K562 (cell line): Measurements from ENCODE around the gene HRAS. TPM values are rescaled to one million over a fixed set of nuclear protein-coding genes. Genes with fewer than 3 reads are reported as not detected.

Source experiments
- ATAC-seq: fragments of 200-7000 bp; cut with Tn5 transposase; 3 replicates; pipeline ENCODE4 v1.9.1; 2020; ENCODE audit warnings: moderate library complexity
- BruUV-seq: library from RNA; stranded (reverse); fragments of 400-500 nt; replicated peaks from 2 replicates; lab custom pipeline; 2021; lab: Mats Ljungman, UMichigan
- CTCF ChIA-PET: fragments of 300-600 bp; formaldehyde crosslinking; extraction: SDS; loops from one replicate; lab custom pipeline; 2021; ENCODE audit warnings: low intra/inter-chr PET ratio; lab: Yijun Ruan, JAX
- POLR2A ChIA-PET: fragments of 300-600, 350-650 bp; sonication (Branson Sonifier 250); formaldehyde crosslinking; extraction: SDS; loops from one replicate; lab custom pipeline; 2021; ENCODE audit warnings: antibody characterized with exemption, inconsistent platforms; lab: Yijun Ruan, JAX
- DNase-seq, 4 experiments: peaks; one replicate each; pipeline versions ENCODE4 v3.0.0 to v3.0.0-alpha.2; 2011 to 2018; ENCODE audit warnings: low spot score in 3 of 4, mixed read lengths in 3 of 4; ENCODE audit errors: extremely low read depth in 1 of 4
- FAIRE-seq: peaks from 2 replicates; lab custom pipeline; 2011; peaks lifted over from hg19 to GRCh38; lab: Jason Lieb, UNC
- H2AFZ ChIP-seq: 2 replicates; pipeline ENCODE4 v1.6.0; 2011; ENCODE audit warnings: low read depth, low read length, control low read depth, inconsistent platforms
- H3K27ac ChIP-seq: fragments of 200-600 bp; 3 replicates; pipeline ENCODE4 v1.8.0; 2011; ENCODE audit warnings: low read depth, mild to moderate bottlenecking, control low read depth, inconsistent platforms, low read length, moderate library complexity, mixed read lengths; ENCODE audit errors: extremely low read depth
- H3K27me3 ChIP-seq, 2 experiments: fragments of 300-600 bp in 1 of 2; 2 replicates in 1 of 2; 3 replicates in 1 of 2; pipeline versions ENCODE4 v1.6.0 to v1.8.0; 2011; ENCODE audit warnings: inconsistent platforms in 2 of 2, low read length in 2 of 2, mild to moderate bottlenecking in 1 of 2, mixed read lengths in 1 of 2, moderate library complexity in 1 of 2; ENCODE audit not compliant: control insufficient read depth in 2 of 2, insufficient read depth in 2 of 2
- H3K36me3 ChIP-seq: fragments of 300-600 bp; 3 replicates; pipeline ENCODE4 v1.8.0; 2011; ENCODE audit warnings: mild to moderate bottlenecking, low read length, inconsistent platforms; ENCODE audit not compliant: control insufficient read depth, insufficient read depth
- H3K4me1 ChIP-seq, 2 experiments: fragments of 200-600 bp in 1 of 2; replicated peaks in 1 of 2; 2 replicates in 1 of 2; 3 replicates in 1 of 2; pipeline versions ENCODE4 v1.5.1 to v1.8.0; 2011; ENCODE audit warnings: inconsistent platforms in 2 of 2, low read length in 2 of 2, mild to moderate bottlenecking in 1 of 2, mixed read lengths in 1 of 2, moderate library complexity in 1 of 2; ENCODE audit not compliant: control insufficient read depth in 2 of 2, insufficient read depth in 2 of 2
- H3K4me2 ChIP-seq: 2 replicates; pipeline ENCODE4 v1.6.1; 2011; ENCODE audit warnings: low read length, control low read depth, inconsistent platforms, mixed read lengths; ENCODE audit not compliant: insufficient read depth
- H3K4me3 ChIP-seq: fragments of 200-600 bp; sonication (generic), shearing (Covaris generic); 2 replicates; pipeline ENCODE4 v1.5.1; 2016; ENCODE audit warnings: control low read depth, inconsistent platforms
- H3K79me2 ChIP-seq: fragments of 200-600 bp; 3 replicates; pipeline ENCODE4 v1.8.0; 2011; ENCODE audit warnings: low read length, inconsistent platforms; ENCODE audit not compliant: control insufficient read depth, insufficient read depth
- H3K9ac ChIP-seq, 2 experiments: 2 replicates each; pipeline versions ENCODE4 v1.6.0 to v1.6.1; 2011; ENCODE audit warnings: low read depth in 2 of 2, low read length in 2 of 2, control low read depth in 1 of 2, inconsistent platforms in 1 of 2, mild to moderate bottlenecking in 1 of 2, mixed read lengths in 1 of 2; ENCODE audit not compliant: insufficient read depth in 1 of 2
- H3K9me1 ChIP-seq: one replicate; pipeline ENCODE4 v1.6.0; 2011; ENCODE audit warnings: inconsistent platforms, mild to moderate bottlenecking, low read length, moderate library complexity; ENCODE audit not compliant: control insufficient read depth, insufficient read depth
- H3K9me3 ChIP-seq: replicated peaks from 2 replicates; pipeline ENCODE4 v1.5.1; 2011; ENCODE audit warnings: low read depth, low read length, inconsistent platforms; ENCODE audit not compliant: control insufficient read depth, insufficient read depth
- H4K20me1 ChIP-seq: replicated peaks from 2 replicates; pipeline ENCODE4 v1.6.1; 2011; ENCODE audit warnings: low read length, inconsistent platforms, mixed read lengths; ENCODE audit not compliant: control insufficient read depth, insufficient read depth
- BRCA1 ChIP-seq, 2 experiments: fragments of 450-650 bp in 1 of 2; sonication (generic) in 1 of 2; formaldehyde crosslinking in 1 of 2; IDR thresholded peaks; 2 replicates each; pipeline versions ENCODE4 v1.5.0 to v1.6.1; 2017 to 2020; ENCODE audit warnings: mild to moderate bottlenecking in 1 of 2, missing genetic modification reagents in 1 of 2
- CHD4 ChIP-seq: fragments of 200-600 bp; sonication (generic); IDR thresholded peaks from 3 replicates; pipeline ENCODE4 v1.6.1; 2012; ENCODE audit warnings: low read depth, mild to moderate bottlenecking, mixed read lengths, low read length, inconsistent platforms; ENCODE audit not compliant: insufficient read depth, insufficient replicate concordance, poor library complexity, severe bottlenecking
- GABPB1 ChIP-seq: sonication (generic); formaldehyde crosslinking; IDR thresholded peaks from 2 replicates; pipeline ENCODE4 v1.8.0; 2022; ENCODE audit warnings: mild to moderate bottlenecking, missing genetic modification reagents
- GATAD2B ChIP-seq: fragments of 450-650 bp; IDR thresholded peaks from 2 replicates; pipeline ENCODE4 v1.6.1; 2017; ENCODE audit warnings: mild to moderate bottlenecking, borderline replicate concordance
- MITF ChIP-seq: IDR thresholded peaks from 2 replicates; pipeline ENCODE4 v1.6.1; 2014; ENCODE audit warnings: antibody characterized with exemption
- NR2C2 ChIP-seq, 2 experiments: fragments of 200-800 bp in 1 of 2; sonication (Bioruptor generic) in 1 of 2; sonication (generic) in 1 of 2; formaldehyde crosslinking in 1 of 2; IDR thresholded peaks; 2 replicates each; pipeline versions ENCODE4 v1.6.1 to v1.8.0; 2016 to 2022; ENCODE audit warnings: mild to moderate bottlenecking in 1 of 2, missing compliant biosample characterization in 1 of 2, missing genetic modification characterization in 1 of 2, missing genetic modification reagents in 1 of 2
- RBBP5 ChIP-seq: fragments of 200-600 bp; sonication (generic); IDR thresholded peaks from 2 replicates; pipeline ENCODE4 v1.6.1; 2012; ENCODE audit warnings: borderline replicate concordance, mild to moderate bottlenecking, low read length, control low read depth, inconsistent platforms; ENCODE audit not compliant: insufficient read depth, poor library complexity, severe bottlenecking
- RBFOX2 ChIP-seq: fragments of 200-400 bp; formaldehyde crosslinking; IDR thresholded peaks from 2 replicates; pipeline ENCODE4 v1.6.1; 2017; ENCODE audit warnings: low read depth, mild to moderate bottlenecking, low read length, moderate library complexity
- SIN3A ChIP-seq, 2 experiments: fragments of 150-350 bp in 1 of 2; IDR thresholded peaks; 2 replicates each; pipeline ENCODE4 v1.6.1; 2011 to 2016; ENCODE audit warnings: borderline replicate concordance in 2 of 2, low read depth in 2 of 2, low read length in 2 of 2, mild to moderate bottlenecking in 2 of 2, moderate library complexity in 2 of 2; ENCODE audit not compliant: control insufficient read depth in 1 of 2
- SNRNP70 ChIP-seq: fragments of 200-400 bp; formaldehyde crosslinking; optimal IDR thresholded peaks from 2 replicates; pipeline ENCODE3; 2017; ENCODE audit warnings: low read depth, low read length
- SP1 ChIP-seq: sonication (generic); formaldehyde crosslinking; IDR thresholded peaks from 2 replicates; pipeline ENCODE4 v1.8.1; 2022; ENCODE audit warnings: mild to moderate bottlenecking, missing genetic modification reagents
- TFAP4 ChIP-seq: sonication (generic); formaldehyde crosslinking; IDR thresholded peaks from 2 replicates; pipeline ENCODE4 v1.8.0; 2022; ENCODE audit warnings: missing genetic modification reagents, mild to moderate bottlenecking, moderate library complexity, borderline replicate concordance
- TSC22D4 ChIP-seq: fragments of 450-650 bp; IDR thresholded peaks from 2 replicates; pipeline ENCODE4 v1.6.1; 2016; ENCODE audit warnings: missing genetic modification characterization, missing biosample characterization, control low read depth
- ZBTB1 ChIP-seq: sonication (generic); formaldehyde crosslinking; IDR thresholded peaks from 2 replicates; pipeline ENCODE4 v1.8.1; 2023; ENCODE audit warnings: missing genetic modification reagents, low read depth, mild to moderate bottlenecking, borderline replicate concordance
- ZFX ChIP-seq: sonication (generic); formaldehyde crosslinking; IDR thresholded peaks from 2 replicates; pipeline ENCODE4 v1.8.0; 2022; ENCODE audit warnings: mild to moderate bottlenecking, missing genetic modification reagents, moderate library complexity
- ZNF263 ChIP-seq: sonication (generic); formaldehyde crosslinking; IDR thresholded peaks from 2 replicates; pipeline ENCODE4 v1.8.0; 2022; ENCODE audit warnings: mild to moderate bottlenecking, missing genetic modification reagents, borderline replicate concordance
- ZNF551 ChIP-seq: fragments of 250-450 bp; sonication (Bioruptor Pico); IDR thresholded peaks from 2 replicates; pipeline ENCODE4 v1.5.0; 2021; ENCODE audit warnings: mild to moderate bottlenecking, moderate library complexity
- WGBS: fragments of 100-300 bp; shearing (Covaris generic); methylation state at CpG from one replicate; pipeline ENCODE4 v1.1.6; 2016; ENCODE audit warnings: low coverage, mixed read lengths; ENCODE audit not compliant: insufficient coverage; ENCODE audit errors: missing lambda C conversion rate; 5-methylcytosine and 5-hydroxymethylcytosine counted together
- in situ Hi-C: fragments of 300-500 bp; cut with MboI; formaldehyde crosslinking; loops from 4 replicates; pipeline ENCODE4 v1.15.0; 2018; ENCODE audit warnings: inconsistent platforms, mixed read lengths
- intact Hi-C: fragments of 100-400 bp; cut with micrococcal nuclease; formaldehyde crosslinking; loops from 2 replicates; pipeline ENCODE4 v1.14.2; 2022
- polyA plus RNA-seq, 8 experiments: library from polyadenylated mRNA; depleted of rRNA in 4 of 8; stranded (reverse) in 5 of 8; unstranded in 3 of 8; fragments of >200 nt; fragmentation: Nextera tagmentation in 2 of 8; fragmentation: Illumina TruSeq in 1 of 8; extraction: Ambion mirVana in 2 of 8; extraction: Trizol in 1 of 8; gene quantifications; 2 replicates each; pipeline versions ENCODE4 v1.2.1 to v1.2.3, GENCODE V29; 2011 to 2014; ENCODE audit warnings: inconsistent platforms in 1 of 8, missing spikeins in 1 of 8
- total RNA-seq, 7 experiments: library from RNA; depleted of rRNA in 6 of 7; stranded (reverse); fragments of >200 nt in 6 of 7; fragmentation: Illumina TruSeq in 2 of 7; extraction: Trizol in 2 of 7; gene quantifications; 2 replicates each; pipeline versions ENCODE4 v1.2.1 to v1.2.3, GENCODE V29; 2011 to 2021; ENCODE audit warnings: low replicate concordance in 1 of 7

Gene HRAS
- total and polyA plus RNA-seq, 9 of the 15 experiments (the other 6 are each of a cell fraction or from before 2014, with no cell fraction given) = 2.8 to 73.5 (median 29.6) TPM

- DNase-seq = peak in 1 of 4 experiments; percentile 49
- Histone ChIP-seq H3K4me3 (peak overlapping the region; percentile 90), H3K4me1 (peaks cover 43 to 73% of the 10 kb centered on the region in 2 experiments), H3K9me1 (peaks cover 16% of the 10 kb centered on the region), H3K36me3 (peaks cover 44% of the 10 kb centered on the region; the same call in 2 of the 3 replicates), H3K27ac (peak overlapping the region; percentile 100), H3K4me2 (peak overlapping the region; percentile 97), H2AFZ (no peak overlapping the region), H3K79me2 (peaks cover 75% of the 10 kb centered on the region), H4K20me1 (peaks cover 43% of the 10 kb centered on the region), H3K27me3 (no peaks in the 10 kb centered on the region), H3K9me3 (no peaks in the 10 kb centered on the region), H3K9ac (peak overlapping the region; percentile 97 to 100)
- 1% methylated on average over 31 of the region's 48 CpGs for WGBS
- FAIRE-seq = peak; percentile 48
- in situ Hi-C loops (no loop called here), intact Hi-C loops (no loop called here)
- POLR2A ChIA-PET = interaction anchor here (0.5 to 2.0 kb wide), 4 partner anchors 8 to 234 kb away, joined by 3 to 6 read pairs (median 4); no protein-coding TSS in a partner anchor
- CTCF ChIA-PET = no interaction called here
- BruUV-seq = no TSS peak
- ATAC-seq = no peak
- 0 out of 2 replicates have a peak, but pooled peaks have one; percentile 27 for TF ChIP-seq NR2C2 (CRISPR knock-in tag; IDR thresholded peaks at IDR 0.05)
- peak; percentile 92 for TF ChIP-seq NR2C2 (tag; IDR thresholded peaks at IDR 0.05)
- peak; percentile 49; the same call in 1 of the 2 replicates for TF ChIP-seq SP1 (CRISPR knock-in tag)
- no peak for TF ChIP-seq SNRNP70
- TF ChIP-seq ZFX (CRISPR knock-in tag) = peak; percentile 53
- 0 out of 4 replicates have a peak, but pooled peaks of 1 of the 2 experiments have one; percentile 48 for TF ChIP-seq SIN3A (IDR thresholded peaks at IDR 0.05; ENCODE audit: borderline replicate concordance in 2 of 2, control insufficient read depth in 1 of 2, low read depth in 2 of 2, low read length in 2 of 2)
- TF ChIP-seq TSC22D4 (tag) = no peak
- no peak for TF ChIP-seq GATAD2B
- peak; percentile 47; the same call in 1 of the 2 replicates for TF ChIP-seq TFAP4 (CRISPR knock-in tag)
- TF ChIP-seq ZNF551 (CRISPR knock-in tag) = no peak
- peak; percentile 54 for TF ChIP-seq RBFOX2
- 0 out of 2 replicates have a peak, but pooled peaks have one; percentile 22 for TF ChIP-seq GABPB1 (CRISPR knock-in tag)
- 0 out of 2 replicates have a peak, but pooled peaks have one; percentile 10 for TF ChIP-seq ZBTB1 (CRISPR knock-in tag)
- TF ChIP-seq CHD4 = no peak
- no peak for TF ChIP-seq BRCA1 (IDR thresholded peaks at IDR 0.05)
- TF ChIP-seq BRCA1 (CRISPR knock-in tag; IDR thresholded peaks at IDR 0.05) = 0 out of 2 replicates have a peak, but pooled peaks have one; percentile 76
- no peak for TF ChIP-seq MITF
- 0 out of 2 replicates have a peak, but pooled peaks have one; percentile 9 for TF ChIP-seq ZNF263 (CRISPR knock-in tag)
- peak; percentile 1 for TF ChIP-seq RBBP5
Observed at GRCh38 chr11:576811-577610, 41.6 kb upstream of the HRAS start.
